MM.1S (cell line): ENCODE data around the gene GMPR.
A peak's percentile ranks its signal among the peaks of the same experiment; 100 is the strongest.

Source experiments
- CTCF ChIP-seq: fragments of 300-600 bp; sonication (generic); IDR thresholded peaks from 2 replicates; pipeline ENCODE4 v1.5.1; 2016; ENCODE audit warnings: antibody characterized with exemption, low read length, mixed read lengths
- EZH2 ChIP-seq: fragments of 300-600 bp; sonication (generic); optimal IDR thresholded peaks from 2 replicates; pipeline ENCODE3; 2017; ENCODE audit warnings: low read depth, mild to moderate bottlenecking, antibody characterized with exemption, low read length, mixed read lengths
- EZH2phosphoT487 ChIP-seq: fragments of 300-600 bp; sonication (generic); IDR thresholded peaks from 2 replicates; pipeline ENCODE4 v1.6.1; 2018; ENCODE audit warnings: antibody characterized with exemption, low read length

GRCh38 chr6:16332175-16332542 lies 93.8 kb downstream of the GMPR start:
- TF ChIP-seq CTCF (peak; percentile 87), EZH2 (no peak), EZH2phosphoT487 (no peak)
